ENCODE measurements around the gene ACTR1A. TPM values are rescaled to one million over a fixed set of nuclear protein-coding genes. Genes with fewer than 3 reads are reported as not detected.

The ACTR1A gene
- total RNA-seq, 2 donors from 2014 or later: 57.5 to 58.0 TPM

DNA sequence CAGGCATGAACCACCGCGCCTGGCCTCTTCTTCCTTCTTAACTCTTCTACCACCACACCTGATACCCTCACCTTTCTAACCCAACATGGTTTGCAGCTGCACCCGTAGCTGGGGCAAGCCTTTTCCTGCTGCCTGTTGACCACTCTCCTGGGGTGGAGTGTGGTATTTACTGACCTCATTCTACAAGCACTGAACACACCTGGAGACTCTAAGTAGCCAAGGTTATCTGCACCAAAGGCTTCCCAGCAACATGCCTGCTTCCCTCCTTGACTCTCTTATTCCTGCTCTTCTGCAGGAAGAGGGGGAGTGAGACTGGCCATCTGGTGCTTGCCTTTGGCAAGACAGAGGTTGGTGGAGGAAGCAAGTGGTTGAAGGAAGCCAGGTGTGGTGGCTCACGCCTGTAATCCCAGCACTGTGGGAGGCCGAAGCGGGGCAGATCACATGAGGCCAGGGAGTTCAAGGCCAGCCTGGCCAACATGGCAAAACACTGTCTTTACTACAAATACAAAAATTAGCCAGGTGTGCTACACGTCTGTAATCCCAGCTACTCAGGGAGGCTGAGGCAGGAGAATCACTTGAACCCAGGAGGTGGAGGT is 10.1 kb downstream of the ACTR1A start:
- no peak overlapping the region for H3K4me3 Mint-ChIP-seq
- no peak for ATAC-seq

DNA sequence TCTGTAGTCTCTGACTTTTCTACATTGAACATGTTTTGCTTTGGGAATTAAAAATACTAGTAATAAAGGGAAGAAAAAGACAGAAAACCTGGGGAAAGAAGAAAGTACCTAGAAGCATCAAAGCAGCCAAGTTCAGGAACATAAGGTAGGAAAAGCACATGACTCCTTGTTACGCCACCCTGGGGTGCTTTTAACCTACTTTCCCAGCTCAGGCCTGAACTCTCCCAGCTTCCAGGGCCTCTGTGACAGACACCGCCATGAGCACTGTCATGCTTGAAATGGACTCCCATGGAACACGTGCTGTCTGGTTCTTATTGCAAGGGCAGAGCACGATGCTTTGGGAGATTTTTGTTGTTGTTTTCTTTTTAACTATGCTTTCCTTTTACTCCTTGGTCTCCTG is 11.4 kb downstream of the ACTR1A start:
- no peaks in the 10 kb centered on the region for H3K27me3 Mint-ChIP-seq
- no peak overlapping the region for H3K4me3 Mint-ChIP-seq
- DNase-seq (no peak), ATAC-seq (no peak)
- peaks cover 3% of the 10 kb centered on the region for H3K36me3 Mint-ChIP-seq (ENCODE audit: low read depth)
- peaks cover 11% of the 10 kb centered on the region for H3K4me1 Mint-ChIP-seq
- no peaks in the 10 kb centered on the region for H3K9me3 ChIP-seq (ENCODE audit: control insufficient read depth, low read length, poor library complexity, severe bottlenecking)
- H3K27ac Mint-ChIP-seq: no peak overlapping the region

More for the DNA sequence above, 10.1 kb downstream of the ACTR1A start:
- DNase-seq: no peak
- no peaks in the 10 kb centered on the region for H3K9me3 ChIP-seq (ENCODE audit: control insufficient read depth, low read length, poor library complexity, severe bottlenecking)
- Mint-ChIP-seq H3K36me3 (ENCODE audit: low read depth) (peaks cover 3% of the 10 kb centered on the region), H3K27me3 (no peaks in the 10 kb centered on the region), H3K4me1 (peaks cover 13% of the 10 kb centered on the region), H3K27ac (peak overlapping the region; percentile 87)

DNA sequence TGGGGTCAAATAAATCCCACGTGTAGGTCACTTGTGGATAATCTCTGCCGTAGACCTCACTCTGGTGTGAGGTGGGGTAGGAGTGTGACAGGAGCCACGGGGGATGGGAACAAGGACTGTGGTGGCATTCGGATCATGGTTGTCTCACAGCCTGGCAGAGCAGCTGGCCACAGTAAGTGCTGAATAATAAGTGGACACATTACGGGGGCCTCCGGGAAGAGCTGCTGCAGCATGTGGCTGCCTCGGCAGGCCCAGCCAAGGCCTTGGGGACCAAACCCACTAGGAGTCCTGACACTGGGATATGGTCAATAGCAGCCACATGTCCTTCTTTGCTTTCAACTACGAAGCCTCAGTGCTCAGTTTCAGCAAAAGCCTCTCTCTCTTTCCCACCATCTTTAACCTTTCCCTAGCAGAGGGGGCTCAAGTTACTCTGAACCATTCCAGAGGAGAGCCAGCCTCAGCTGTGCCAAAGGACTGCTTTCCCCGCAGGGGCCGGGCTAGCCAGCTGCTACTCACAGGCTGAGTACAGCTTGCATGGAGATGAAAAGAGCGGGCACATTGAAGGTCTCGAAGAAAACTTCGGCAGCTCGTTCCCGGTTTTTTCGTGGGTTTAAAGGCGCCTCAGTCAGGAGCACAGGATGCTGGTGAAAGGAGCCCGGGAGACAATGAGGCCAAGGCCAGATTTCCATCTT is 17.3 kb downstream of the ACTR1A start:
- no peaks in the 10 kb centered on the region for H3K27me3 Mint-ChIP-seq
- ATAC-seq: no peak
- peaks cover 3% of the 10 kb centered on the region for H3K36me3 Mint-ChIP-seq (ENCODE audit: low read depth)
- H3K9me3 ChIP-seq (ENCODE audit: control insufficient read depth, low read length, poor library complexity, severe bottlenecking): no peaks in the 10 kb centered on the region
- H3K4me1 Mint-ChIP-seq: no peaks in the 10 kb centered on the region
- H3K27ac Mint-ChIP-seq: no peak overlapping the region
- no peak overlapping the region for H3K4me3 Mint-ChIP-seq
- DNase-seq: no peak

DNA sequence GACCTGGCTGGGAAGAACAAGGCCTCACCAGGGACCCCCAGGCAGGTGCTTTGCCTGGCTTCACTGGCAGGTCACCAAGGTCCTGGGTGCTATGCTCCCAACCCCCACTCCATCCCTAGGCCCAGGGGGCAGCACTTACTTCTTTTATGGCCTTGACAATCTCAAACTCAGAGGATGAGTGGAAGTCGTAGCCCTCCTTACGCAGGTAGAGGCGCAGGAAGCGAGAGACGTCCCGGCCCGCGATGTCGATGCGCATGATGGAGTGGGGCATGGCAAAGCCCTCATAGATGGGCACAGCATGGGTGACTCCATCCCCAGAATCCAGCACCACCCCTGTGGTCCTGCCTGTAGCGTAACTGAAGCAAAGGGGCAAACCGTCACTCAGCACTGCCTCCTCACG is 18.5 kb downstream of the ACTR1A start:
- Mint-ChIP-seq H3K27ac (no peak overlapping the region), H3K4me1 (peaks cover 2% of the 10 kb centered on the region), H3K4me3 (no peak overlapping the region), H3K36me3 (ENCODE audit: low read depth) (no peaks in the 10 kb centered on the region), H3K27me3 (no peaks in the 10 kb centered on the region)
- no peaks in the 10 kb centered on the region for H3K9me3 ChIP-seq (ENCODE audit: control insufficient read depth, low read length, poor library complexity, severe bottlenecking)
- DNase-seq (no peak), ATAC-seq (no peak)

DNA sequence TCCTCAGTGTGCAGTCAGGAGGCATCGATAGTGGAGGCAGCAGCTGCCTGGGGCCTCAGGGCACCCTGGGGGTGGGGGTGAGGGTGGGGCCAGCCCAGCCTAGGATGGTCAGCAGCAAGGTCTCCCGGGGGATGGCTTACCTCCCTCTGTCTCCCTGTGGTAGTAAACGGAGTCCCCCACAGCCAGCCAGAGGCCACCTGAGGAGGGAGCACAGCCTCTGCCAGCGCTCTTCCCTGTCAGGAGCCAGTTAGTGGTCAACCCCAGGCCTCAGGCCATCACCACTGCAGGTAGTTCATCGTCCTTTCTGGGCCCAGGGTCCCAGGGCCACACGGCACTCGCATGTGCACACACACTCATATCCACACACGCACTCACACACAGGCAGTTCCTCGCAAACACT is 22.1 kb downstream of the ACTR1A start:
- no peaks in the 10 kb centered on the region for H3K9me3 ChIP-seq (ENCODE audit: control insufficient read depth, low read length, poor library complexity, severe bottlenecking)
- Mint-ChIP-seq H3K4me1 (peaks cover 5% of the 10 kb centered on the region), H3K4me3 (no peak overlapping the region), H3K27me3 (no peaks in the 10 kb centered on the region), H3K27ac (no peak overlapping the region), H3K36me3 (ENCODE audit: low read depth) (no peaks in the 10 kb centered on the region)
- ATAC-seq: no peak
- DNase-seq: no peak

DNA sequence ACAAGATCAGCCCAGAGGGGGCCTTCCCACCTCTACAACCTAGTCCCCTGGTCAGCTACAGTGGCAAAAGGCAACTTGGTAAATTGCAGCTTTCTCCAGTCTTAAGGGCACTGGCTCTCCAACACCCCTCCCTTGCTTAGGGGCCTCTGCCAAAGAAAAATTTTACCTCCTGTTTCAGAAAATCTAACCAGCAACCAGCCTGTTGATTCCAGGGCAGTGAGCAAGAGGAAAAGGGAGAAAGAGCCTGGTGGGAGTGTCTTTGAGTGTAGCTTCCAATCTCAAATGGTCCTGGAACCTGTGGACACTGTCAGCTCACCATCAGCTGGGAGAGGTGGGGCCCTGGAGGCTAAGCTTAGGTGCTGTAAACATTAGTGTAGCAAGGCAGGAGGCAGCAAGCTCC is 22.9 kb downstream of the ACTR1A start:
- no peaks in the 10 kb centered on the region for H3K9me3 ChIP-seq (ENCODE audit: control insufficient read depth, low read length, poor library complexity, severe bottlenecking)
- no peak overlapping the region for H3K4me3 Mint-ChIP-seq
- ATAC-seq: no peak
- DNase-seq: no peak
- no peak overlapping the region for H3K27ac Mint-ChIP-seq
- H3K27me3 Mint-ChIP-seq: no peaks in the 10 kb centered on the region
- H3K4me1 Mint-ChIP-seq: peaks cover 5% of the 10 kb centered on the region
- no peaks in the 10 kb centered on the region for H3K36me3 Mint-ChIP-seq (ENCODE audit: low read depth)

DNA sequence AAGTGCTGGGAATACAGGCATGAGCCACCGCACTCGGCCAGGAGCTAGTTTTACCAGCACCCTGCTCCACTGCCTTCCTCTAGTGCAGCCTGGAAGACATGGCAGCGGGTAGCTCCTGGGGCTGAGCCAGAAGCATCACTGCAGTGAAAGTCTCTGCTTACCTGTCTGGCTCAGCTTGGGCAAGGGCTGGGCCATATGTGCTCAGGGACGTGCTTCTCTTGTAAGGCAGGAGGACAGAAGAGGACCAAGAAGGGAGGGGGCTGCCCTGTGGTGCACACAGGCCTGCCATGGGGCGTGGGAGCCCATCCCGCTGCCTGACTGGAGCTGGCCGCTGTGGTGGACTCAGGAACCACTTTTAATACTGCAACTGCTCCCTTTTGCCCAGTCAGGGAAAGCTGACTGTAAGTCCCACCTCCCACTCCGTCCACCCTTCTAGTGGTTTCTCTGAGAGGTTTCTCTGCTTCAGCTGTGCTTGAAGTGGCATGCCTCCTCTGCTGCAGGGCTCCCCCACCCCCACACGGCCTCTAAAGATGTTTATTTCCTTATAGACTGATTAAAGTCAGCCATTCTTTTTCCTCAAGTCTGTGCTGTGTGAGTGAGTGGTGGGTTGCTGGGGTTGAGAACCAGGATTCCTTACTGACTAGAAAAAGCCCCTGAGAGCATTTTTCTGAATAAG is 25.9 kb downstream of the ACTR1A start:
- H3K27me3 Mint-ChIP-seq: no peaks in the 10 kb centered on the region
- H3K4me1 Mint-ChIP-seq: peaks cover 15% of the 10 kb centered on the region
- H3K27ac Mint-ChIP-seq: peak overlapping the region; percentile 6
- no peak for ATAC-seq
- no peak overlapping the region for H3K4me3 Mint-ChIP-seq
- no peaks in the 10 kb centered on the region for H3K36me3 Mint-ChIP-seq (ENCODE audit: low read depth)
- H3K9me3 ChIP-seq (ENCODE audit: control insufficient read depth, low read length, poor library complexity, severe bottlenecking): no peaks in the 10 kb centered on the region
- no peak for DNase-seq

DNA sequence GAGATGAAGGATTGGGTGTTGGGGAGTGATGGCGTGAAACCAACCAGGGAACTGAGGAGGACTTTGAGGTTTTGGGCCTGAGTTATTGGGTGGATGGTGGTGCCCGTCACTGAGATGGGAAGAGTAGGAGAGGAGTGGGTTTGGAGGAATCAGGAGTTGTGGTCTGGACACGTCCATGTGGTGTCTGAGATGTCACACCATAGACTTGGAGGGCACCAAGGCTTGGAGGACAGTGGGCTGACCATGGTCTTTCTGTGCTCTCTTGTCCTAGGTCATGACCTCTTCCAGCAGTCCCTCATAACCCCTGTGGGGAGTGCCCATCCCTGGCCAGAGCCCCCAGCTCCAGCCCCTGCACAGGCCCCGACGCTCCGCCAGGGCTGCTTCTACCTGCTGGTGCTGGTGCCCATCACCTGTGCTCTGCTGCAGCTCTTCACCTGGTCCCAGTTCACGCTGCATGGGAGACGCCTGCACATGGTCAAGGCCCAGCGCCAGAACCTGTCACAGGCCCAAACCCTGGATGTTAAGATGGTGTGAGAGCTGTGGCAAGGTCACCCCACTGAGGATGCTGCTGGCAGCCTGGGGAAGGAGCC is 27.0 kb downstream of the ACTR1A start:
- no peaks in the 10 kb centered on the region for H3K36me3 Mint-ChIP-seq (ENCODE audit: low read depth)
- no peaks in the 10 kb centered on the region for H3K9me3 ChIP-seq (ENCODE audit: control insufficient read depth, low read length, poor library complexity, severe bottlenecking)
- H3K27ac Mint-ChIP-seq: peak overlapping the region; percentile 57
- ATAC-seq (no peak), DNase-seq (no peak)
- H3K4me1 Mint-ChIP-seq: peaks cover 15% of the 10 kb centered on the region
- no peak overlapping the region for H3K4me3 Mint-ChIP-seq
- no peaks in the 10 kb centered on the region for H3K27me3 Mint-ChIP-seq

DNA sequence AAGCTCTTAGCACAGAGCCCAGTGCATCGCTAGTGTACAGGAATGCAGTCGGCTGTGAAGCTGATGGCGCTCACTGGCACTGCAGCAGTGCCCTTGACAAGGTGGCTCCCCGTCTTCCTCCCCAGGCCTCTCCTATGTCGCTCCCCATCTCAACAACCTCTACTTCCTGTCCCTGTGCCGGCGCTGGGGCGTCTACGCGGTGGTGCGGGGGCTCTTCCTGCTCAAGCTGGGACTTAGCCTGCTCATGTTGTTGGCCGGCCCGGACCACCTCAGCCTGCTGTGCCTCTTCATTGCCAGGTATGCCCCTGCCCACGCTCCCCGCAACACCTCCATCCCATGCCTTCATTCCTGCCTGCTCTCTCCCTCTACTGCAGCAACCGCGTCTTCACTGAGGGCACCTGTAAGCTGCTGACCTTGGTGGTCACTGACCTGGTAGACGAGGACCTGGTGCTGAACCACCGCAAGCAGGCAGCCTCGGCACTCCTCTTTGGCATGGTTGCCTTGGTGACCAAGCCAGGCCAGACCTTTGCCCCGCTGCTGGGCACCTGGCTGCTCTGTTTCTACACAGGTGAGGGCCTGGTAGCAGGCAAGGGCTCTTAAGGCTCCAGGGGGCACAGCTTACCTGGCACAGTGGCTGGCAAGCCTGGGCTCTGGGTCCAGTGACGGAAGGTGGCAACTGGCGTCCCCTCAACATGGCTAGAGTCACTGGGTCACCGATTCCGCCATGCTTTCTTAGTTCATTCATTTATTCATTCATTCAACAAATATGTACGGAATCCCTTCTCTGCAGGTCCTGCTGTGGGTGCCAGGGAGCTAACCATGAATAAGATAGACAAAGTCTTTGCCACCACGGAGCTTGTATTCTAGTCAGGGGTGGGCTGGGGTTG is 28.8 kb downstream of the ACTR1A start:
- ATAC-seq (peak; percentile 69), DNase-seq (no peak)
- H3K9me3 ChIP-seq (ENCODE audit: control insufficient read depth, low read length, poor library complexity, severe bottlenecking): no peaks in the 10 kb centered on the region
- H3K27ac Mint-ChIP-seq: peak overlapping the region; percentile 68
- no peaks in the 10 kb centered on the region for H3K27me3 Mint-ChIP-seq
- no peaks in the 10 kb centered on the region for H3K36me3 Mint-ChIP-seq (ENCODE audit: low read depth)
- H3K4me1 Mint-ChIP-seq: peaks cover 13% of the 10 kb centered on the region
- peak overlapping the region; percentile 78 for H3K4me3 Mint-ChIP-seq

DNA sequence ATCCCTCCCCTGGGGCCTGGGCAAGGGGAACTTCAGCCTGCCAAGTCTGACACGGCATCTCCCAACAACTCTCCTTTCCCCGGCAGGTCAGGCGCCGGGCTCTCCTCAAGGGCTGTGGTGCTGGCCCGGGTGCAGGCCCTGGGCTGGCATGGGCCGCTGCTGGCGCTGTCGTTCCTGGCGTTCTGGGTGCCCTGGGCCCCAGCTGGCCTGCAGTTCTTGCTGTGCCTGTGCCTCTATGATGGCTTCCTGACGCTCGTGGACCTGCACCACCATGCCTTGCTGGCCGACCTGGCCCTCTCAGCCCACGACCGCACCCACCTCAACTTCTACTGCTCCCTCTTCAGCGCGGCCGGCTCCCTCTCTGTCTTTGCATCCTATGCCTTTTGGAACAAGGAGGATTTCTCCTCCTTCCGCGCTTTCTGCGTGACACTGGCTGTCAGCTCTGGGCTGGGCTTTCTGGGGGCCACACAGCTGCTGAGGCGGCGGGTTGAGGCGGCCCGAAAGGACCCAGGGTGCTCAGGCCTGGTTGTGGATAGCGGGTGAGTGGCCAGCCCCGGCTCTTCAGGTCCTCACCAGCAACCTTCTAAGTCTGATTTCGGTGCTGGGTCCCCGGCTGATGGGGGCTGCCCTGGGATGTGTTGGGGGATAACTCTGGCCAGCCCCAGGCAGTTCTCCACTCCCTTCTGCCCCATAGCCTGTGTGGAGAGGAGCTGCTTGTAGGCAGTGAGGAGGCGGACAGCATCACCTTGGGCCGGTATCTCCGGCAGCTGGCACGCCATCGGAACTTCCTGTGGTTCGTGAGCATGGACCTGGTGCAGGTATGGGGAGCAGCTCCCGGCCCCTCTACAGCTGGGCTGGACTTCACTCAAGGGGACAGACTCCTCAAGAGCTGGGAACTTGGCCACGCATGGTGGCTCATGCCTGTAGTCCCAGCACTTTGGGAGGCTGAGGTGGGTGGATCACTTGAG is 31.6 kb downstream of the ACTR1A start:
- Mint-ChIP-seq H3K4me3 (peak overlapping the region; percentile 63), H3K27me3 (no peaks in the 10 kb centered on the region), H3K27ac (no peak overlapping the region), H3K4me1 (peaks cover 16% of the 10 kb centered on the region), H3K36me3 (ENCODE audit: low read depth) (no peaks in the 10 kb centered on the region)
- DNase-seq (no peak), ATAC-seq (no peak)
- no peaks in the 10 kb centered on the region for H3K9me3 ChIP-seq (ENCODE audit: control insufficient read depth, low read length, poor library complexity, severe bottlenecking)

DNA sequence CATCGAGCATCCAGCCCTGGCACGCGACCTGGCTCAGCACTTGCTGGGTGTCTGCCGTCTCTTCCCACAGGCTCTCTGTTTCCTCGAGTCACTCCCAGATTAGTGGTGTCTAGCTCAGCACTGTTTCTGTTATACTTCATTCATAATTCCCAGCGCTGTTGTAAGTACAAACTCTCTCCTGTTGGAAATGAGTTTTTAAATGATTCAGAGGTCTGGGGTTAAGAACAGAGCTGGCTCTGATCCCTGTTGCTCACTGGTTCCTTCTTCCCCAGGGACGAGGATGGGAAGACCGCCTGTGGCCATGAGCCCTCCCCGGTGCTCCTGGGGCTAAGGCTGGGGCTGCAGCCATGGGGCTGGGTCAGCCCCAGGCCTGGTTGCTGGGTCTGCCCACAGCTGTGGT is 33.8 kb downstream of the ACTR1A start:
- H3K9me3 ChIP-seq (ENCODE audit: control insufficient read depth, low read length, poor library complexity, severe bottlenecking): no peaks in the 10 kb centered on the region
- no peaks in the 10 kb centered on the region for H3K27me3 Mint-ChIP-seq
- ATAC-seq: no peak

DNA sequence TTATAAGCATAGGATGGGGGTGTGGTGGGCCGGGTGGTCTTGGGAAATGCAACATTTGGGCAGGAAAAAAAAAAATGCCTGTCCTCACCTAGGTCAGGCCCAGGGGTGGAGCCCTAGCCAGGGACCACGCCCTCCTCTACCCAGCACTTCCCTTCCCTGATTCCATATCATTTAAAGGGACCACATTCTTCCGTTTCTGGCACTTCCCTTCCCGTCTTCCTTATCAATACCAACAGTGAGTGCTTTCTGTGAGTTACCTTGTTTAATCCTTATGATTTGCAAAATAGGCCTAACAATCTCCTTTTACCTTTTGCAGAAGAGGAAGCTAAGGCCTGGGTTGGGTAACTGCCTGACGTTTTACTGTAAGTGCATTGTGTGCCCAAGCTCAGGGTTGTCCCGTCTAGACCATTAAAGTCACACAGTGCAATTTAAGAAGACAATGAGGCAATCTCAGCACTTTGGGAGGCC is 34.5 kb downstream of the ACTR1A start:
- no peaks in the 10 kb centered on the region for H3K27me3 Mint-ChIP-seq
- peaks cover 8% of the 10 kb centered on the region for H3K4me1 Mint-ChIP-seq
- H3K27ac Mint-ChIP-seq: no peak overlapping the region
- H3K9me3 ChIP-seq (ENCODE audit: control insufficient read depth, low read length, poor library complexity, severe bottlenecking): no peaks in the 10 kb centered on the region
- ATAC-seq: no peak
- no peak overlapping the region for H3K4me3 Mint-ChIP-seq
- no peak for DNase-seq
- H3K36me3 Mint-ChIP-seq (ENCODE audit: low read depth): no peaks in the 10 kb centered on the region

More for the DNA sequence above, 33.8 kb downstream of the ACTR1A start:
- H3K4me1 Mint-ChIP-seq: peaks cover 14% of the 10 kb centered on the region
- no peak overlapping the region for H3K27ac Mint-ChIP-seq
- H3K36me3 Mint-ChIP-seq (ENCODE audit: low read depth): no peaks in the 10 kb centered on the region
- DNase-seq: no peak
- H3K4me3 Mint-ChIP-seq: no peak overlapping the region
